GM10266 (cell line): ENCODE measurements around the gene LRRK2.

Source experiments
- DNase-seq: peaks from one replicate; pipeline ENCODE4 v3.0.0; 2012; ENCODE audit errors: extremely low spot score
- TF ChIP-seq, protein P1 (sequence below): IDR thresholded peaks from 2 replicates; pipeline ENCODE4 v1.5.1; 2012; ENCODE audit warnings: mild to moderate bottlenecking, low read depth; ENCODE audit not compliant: control insufficient read depth, insufficient read depth; ENCODE audit errors: missing control alignments

The LRRK2 gene

DNA sequence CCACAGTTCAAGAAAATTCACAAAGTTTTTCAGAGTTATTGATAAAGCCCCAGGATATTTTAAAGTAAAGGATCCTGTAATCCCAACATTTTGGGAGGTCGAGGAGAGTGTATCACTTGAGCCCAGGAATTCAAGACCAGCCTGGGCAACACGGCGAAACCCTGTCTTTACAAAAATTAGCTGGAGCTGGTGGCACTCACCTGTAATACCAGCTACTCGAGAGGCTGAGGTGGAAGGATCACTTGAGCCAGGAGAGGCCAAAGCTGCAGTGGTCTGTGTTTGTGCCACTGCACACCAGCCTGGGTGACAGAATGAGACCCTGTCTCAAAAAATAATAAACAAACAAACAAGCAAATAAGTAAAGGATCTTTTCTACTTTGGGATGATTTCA, 39.5 kb upstream of the LRRK2 start:
- TF ChIP-seq, protein P1, sequence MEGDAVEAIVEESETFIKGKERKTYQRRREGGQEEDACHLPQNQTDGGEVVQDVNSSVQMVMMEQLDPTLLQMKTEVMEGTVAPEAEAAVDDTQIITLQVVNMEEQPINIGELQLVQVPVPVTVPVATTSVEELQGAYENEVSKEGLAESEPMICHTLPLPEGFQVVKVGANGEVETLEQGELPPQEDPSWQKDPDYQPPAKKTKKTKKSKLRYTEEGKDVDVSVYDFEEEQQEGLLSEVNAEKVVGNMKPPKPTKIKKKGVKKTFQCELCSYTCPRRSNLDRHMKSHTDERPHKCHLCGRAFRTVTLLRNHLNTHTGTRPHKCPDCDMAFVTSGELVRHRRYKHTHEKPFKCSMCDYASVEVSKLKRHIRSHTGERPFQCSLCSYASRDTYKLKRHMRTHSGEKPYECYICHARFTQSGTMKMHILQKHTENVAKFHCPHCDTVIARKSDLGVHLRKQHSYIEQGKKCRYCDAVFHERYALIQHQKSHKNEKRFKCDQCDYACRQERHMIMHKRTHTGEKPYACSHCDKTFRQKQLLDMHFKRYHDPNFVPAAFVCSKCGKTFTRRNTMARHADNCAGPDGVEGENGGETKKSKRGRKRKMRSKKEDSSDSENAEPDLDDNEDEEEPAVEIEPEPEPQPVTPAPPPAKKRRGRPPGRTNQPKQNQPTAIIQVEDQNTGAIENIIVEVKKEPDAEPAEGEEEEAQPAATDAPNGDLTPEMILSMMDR = no peak
- DNase-seq = no peak

DNA sequence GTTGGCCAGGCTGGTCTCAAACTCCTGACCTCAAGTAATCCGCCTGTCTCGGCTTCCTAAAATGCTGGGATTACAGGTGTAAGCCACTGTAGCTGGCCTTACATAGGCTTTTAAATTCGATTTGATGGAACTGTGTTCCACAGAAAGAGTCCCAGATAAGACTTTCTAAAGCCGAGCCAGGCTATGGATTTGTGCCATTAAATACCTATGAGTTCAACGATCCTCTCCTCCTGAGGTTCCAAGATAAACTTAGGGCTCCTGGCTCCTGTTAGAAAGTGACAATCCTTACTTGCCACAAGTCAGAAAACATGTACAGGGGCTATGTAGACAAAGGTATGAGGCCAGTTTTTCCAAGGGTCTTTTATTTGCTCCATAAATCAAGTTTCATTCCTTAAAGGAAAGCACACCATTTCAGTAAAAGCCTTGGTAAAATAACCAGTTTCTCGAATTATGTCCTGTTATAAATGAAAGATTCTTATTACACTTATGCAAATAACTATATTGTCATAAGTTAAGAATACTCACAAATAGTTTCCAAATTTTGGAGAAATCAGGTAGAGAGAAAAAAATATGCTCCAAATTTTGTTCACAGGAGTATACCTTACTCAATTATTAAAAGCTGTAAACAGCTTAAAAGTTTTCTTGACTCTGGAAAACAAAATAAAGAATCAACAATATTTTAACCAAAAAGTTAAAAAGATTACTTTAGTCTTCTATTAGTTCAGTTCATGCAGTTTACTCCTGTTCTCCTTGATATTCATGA, 36.1 kb upstream of the LRRK2 start:
- no peak for DNase-seq
- TF ChIP-seq, protein P1 = no peak

- peak; percentile 45 for DNase-seq
- TF ChIP-seq, protein P1 = no peak
Observed at GRCh38 chr12:40192704-40193255, 32.0 kb upstream of the LRRK2 start.

GRCh38 chr12:40194846-40195245, 30.0 kb upstream of the LRRK2 start:
- no peak for DNase-seq
- TF ChIP-seq, protein P1 = no peak

DNA sequence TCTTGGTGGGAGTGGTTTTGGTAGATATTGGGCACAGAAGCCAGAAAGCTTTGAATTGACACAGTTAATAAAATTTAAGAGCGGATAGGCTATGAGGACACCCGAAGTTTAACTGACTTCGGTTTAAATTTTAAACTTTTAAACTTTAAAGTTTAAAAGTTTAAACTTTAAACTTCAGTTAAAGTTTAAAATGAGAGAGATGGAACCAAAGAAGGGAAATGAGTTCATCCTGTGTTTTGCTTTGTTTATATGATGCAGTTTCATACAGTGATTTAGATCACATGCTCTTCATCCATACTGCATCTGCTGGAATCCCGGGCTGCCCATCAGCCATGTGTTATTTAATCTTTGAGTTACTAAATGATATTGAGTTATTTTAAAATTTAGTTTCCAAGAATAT, 27.2 kb upstream of the LRRK2 start:
- TF ChIP-seq, protein P1 = no peak
- no peak for DNase-seq

- DNase-seq = no peak
- TF ChIP-seq, protein P1 = no peak
Observed at GRCh38 chr12:40198601-40199000, 26.2 kb upstream of the LRRK2 start.
